Neural cell (in vitro differentiated cells): ENCODE data around the gene TEDC1.

Experiments
- EP300 ChIP-seq: fragments of 450-650 bp; conservative IDR thresholded peaks from 2 replicates; pipeline ENCODE4 v1.6.1; 2014; ENCODE audit warnings: antibody characterized with exemption, mild to moderate bottlenecking, moderate library complexity; ENCODE audit not compliant: poor library complexity, severe bottlenecking
- EZH2 ChIP-seq: fragments of 200-600, 300-800 bp; shearing (Covaris generic), sonication (generic); IDR thresholded peaks from 2 replicates; pipeline ENCODE4 v1.6.1; 2014; ENCODE audit warnings: antibody characterized with exemption, low read length, borderline replicate concordance, mild to moderate bottlenecking; ENCODE audit not compliant: insufficient read depth, poor library complexity, severe bottlenecking
- RAD21 ChIP-seq: fragments of 450-650 bp; conservative IDR thresholded peaks from 2 replicates; pipeline ENCODE4 v1.6.1; 2014; ENCODE audit warnings: antibody characterized with exemption, mild to moderate bottlenecking, moderate library complexity
- TAF1 ChIP-seq: IDR thresholded peaks from 2 replicates; pipeline ENCODE4 v1.6.1; 2012; ENCODE audit warnings: low read depth
- TF ChIP-seq, protein P1 (sequence below): fragments of 450-650 bp; IDR thresholded peaks from 2 replicates; pipeline ENCODE4 v1.5.1; 2014; ENCODE audit warnings: antibody characterized with exemption, mild to moderate bottlenecking, moderate library complexity; ENCODE audit not compliant: poor library complexity, severe bottlenecking
- TF ChIP-seq, protein P2 (sequence below): IDR thresholded peaks from 2 replicates; pipeline ENCODE4 v1.6.1; 2012; ENCODE audit warnings: borderline replicate concordance

DNA sequence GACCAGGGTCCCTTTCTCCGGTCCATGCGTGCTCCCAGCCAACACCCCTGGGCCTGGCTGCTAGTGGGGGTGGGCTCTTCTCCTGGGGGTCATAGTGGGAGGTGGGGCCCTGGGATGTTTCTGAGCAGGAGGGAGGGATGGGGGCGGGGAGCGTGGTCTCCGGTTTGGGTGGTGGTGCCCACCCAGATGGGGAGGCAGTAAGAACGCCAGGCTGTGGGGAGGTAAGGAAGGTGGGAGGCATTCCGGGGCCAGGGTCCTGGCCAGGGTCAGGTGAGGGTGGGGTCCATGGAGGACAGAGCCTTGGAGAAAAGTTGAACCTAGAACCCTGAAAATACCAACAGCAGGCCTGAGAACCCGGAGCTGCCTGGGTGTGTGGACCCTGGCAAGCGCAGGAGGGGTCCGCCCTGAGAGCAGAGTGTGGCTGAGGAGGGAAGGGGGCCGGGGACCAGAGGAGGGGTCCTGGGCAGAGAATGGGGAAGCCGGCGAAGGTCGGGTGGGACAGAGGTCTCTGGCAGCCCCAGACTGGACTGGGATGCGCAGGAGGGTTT lies 10.8 kb upstream of the TEDC1 start:
- TF ChIP-seq, protein P1, sequence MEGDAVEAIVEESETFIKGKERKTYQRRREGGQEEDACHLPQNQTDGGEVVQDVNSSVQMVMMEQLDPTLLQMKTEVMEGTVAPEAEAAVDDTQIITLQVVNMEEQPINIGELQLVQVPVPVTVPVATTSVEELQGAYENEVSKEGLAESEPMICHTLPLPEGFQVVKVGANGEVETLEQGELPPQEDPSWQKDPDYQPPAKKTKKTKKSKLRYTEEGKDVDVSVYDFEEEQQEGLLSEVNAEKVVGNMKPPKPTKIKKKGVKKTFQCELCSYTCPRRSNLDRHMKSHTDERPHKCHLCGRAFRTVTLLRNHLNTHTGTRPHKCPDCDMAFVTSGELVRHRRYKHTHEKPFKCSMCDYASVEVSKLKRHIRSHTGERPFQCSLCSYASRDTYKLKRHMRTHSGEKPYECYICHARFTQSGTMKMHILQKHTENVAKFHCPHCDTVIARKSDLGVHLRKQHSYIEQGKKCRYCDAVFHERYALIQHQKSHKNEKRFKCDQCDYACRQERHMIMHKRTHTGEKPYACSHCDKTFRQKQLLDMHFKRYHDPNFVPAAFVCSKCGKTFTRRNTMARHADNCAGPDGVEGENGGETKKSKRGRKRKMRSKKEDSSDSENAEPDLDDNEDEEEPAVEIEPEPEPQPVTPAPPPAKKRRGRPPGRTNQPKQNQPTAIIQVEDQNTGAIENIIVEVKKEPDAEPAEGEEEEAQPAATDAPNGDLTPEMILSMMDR, result no peak
- TF ChIP-seq TAF1 (no peak), EZH2 (no peak), RAD21 (no peak), EP300 (no peak)
- TF ChIP-seq, protein P2, sequence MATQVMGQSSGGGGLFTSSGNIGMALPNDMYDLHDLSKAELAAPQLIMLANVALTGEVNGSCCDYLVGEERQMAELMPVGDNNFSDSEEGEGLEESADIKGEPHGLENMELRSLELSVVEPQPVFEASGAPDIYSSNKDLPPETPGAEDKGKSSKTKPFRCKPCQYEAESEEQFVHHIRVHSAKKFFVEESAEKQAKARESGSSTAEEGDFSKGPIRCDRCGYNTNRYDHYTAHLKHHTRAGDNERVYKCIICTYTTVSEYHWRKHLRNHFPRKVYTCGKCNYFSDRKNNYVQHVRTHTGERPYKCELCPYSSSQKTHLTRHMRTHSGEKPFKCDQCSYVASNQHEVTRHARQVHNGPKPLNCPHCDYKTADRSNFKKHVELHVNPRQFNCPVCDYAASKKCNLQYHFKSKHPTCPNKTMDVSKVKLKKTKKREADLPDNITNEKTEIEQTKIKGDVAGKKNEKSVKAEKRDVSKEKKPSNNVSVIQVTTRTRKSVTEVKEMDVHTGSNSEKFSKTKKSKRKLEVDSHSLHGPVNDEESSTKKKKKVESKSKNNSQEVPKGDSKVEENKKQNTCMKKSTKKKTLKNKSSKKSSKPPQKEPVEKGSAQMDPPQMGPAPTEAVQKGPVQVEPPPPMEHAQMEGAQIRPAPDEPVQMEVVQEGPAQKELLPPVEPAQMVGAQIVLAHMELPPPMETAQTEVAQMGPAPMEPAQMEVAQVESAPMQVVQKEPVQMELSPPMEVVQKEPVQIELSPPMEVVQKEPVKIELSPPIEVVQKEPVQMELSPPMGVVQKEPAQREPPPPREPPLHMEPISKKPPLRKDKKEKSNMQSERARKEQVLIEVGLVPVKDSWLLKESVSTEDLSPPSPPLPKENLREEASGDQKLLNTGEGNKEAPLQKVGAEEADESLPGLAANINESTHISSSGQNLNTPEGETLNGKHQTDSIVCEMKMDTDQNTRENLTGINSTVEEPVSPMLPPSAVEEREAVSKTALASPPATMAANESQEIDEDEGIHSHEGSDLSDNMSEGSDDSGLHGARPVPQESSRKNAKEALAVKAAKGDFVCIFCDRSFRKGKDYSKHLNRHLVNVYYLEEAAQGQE, result no peak
